Sigmoid colon (tissue), 7 donors: Measurements from ENCODE around the gene PRKAG2. TPM values are rescaled to one million over a fixed set of nuclear protein-coding genes. Genes with fewer than 3 reads are reported as not detected.

Experiments
- DNase-seq: peaks from one replicate; pipeline ENCODE4 v3.0.0-alpha.2; 2019
- H3K27ac ChIP-seq, 4 donors: fragments of 200-600 bp; sonication (generic); one replicate each; pipeline ENCODE4 v1.5.1; 2016 to 2019; ENCODE audit warnings: mild to moderate bottlenecking in 1 of 4
- H3K27me3 ChIP-seq, 3 donors: fragments of 200-600 bp; sonication (generic); one replicate each; pipeline ENCODE4 v1.5.1; 2019; ENCODE audit warnings: mild to moderate bottlenecking in 1 of 3
- H3K36me3 ChIP-seq, 4 donors: fragments of 200-600 bp; sonication (generic); one replicate each; pipeline ENCODE4 v1.5.1; 2016 to 2019
- H3K4me1 ChIP-seq, 4 donors: fragments of 200-600 bp; sonication (generic); one replicate each; pipeline ENCODE4 v1.5.1; 2017 to 2019
- H3K4me3 ChIP-seq, 4 donors: fragments of 200-600 bp; sonication (generic); one replicate each; pipeline ENCODE4 v1.5.1; 2017 to 2019; ENCODE audit warnings: mild to moderate bottlenecking in 2 of 4, moderate library complexity in 1 of 4
- H3K9me3 ChIP-seq, 4 donors: fragments of 200-600 bp in 3 of 4; sonication (generic) in 3 of 4; one replicate each; pipeline versions ENCODE4 v1.5.1 to v1.6.1; 2013 to 2019
- CTCF ChIP-seq, 4 experiments: fragments of 450-650 bp in 3 of 4; fragments of 200-600 bp in 1 of 4; IDR thresholded peaks; one replicate each; pipeline ENCODE4 v1.5.1; 2016 to 2019; ENCODE audit warnings: antibody characterized with exemption in 4 of 4, mild to moderate bottlenecking in 3 of 4, moderate library complexity in 2 of 4
- EP300 ChIP-seq, 4 donors: sonication (generic); formaldehyde crosslinking; IDR thresholded peaks; one replicate each; pipeline ENCODE4 v1.6.1; 2017; ENCODE audit warnings: antibody characterized with exemption in 4 of 4
- POLR2A ChIP-seq, 2 donors: fragments of 450-650 bp; IDR thresholded peaks; one replicate each; pipeline ENCODE4 v1.6.1; 2016; ENCODE audit warnings: antibody characterized with exemption in 2 of 2, mild to moderate bottlenecking in 2 of 2, moderate library complexity in 2 of 2
- POLR2AphosphoS5 ChIP-seq, 4 donors: sonication (generic); formaldehyde crosslinking; IDR thresholded peaks; one replicate each; pipeline ENCODE4 v1.6.1; 2017; ENCODE audit warnings: antibody characterized with exemption in 4 of 4
- WGBS, 2 donors: extraction: QIAGEN DNeasy Blood & Tissue Kit; methylation state at CpG; one replicate each; pipeline ENCODE4 v1.1.7; 2013; 5-methylcytosine and 5-hydroxymethylcytosine counted together
- intact Hi-C: fragments of 100-400 bp; cut with DNase I; formaldehyde crosslinking; loops from one replicate; pipeline ENCODE4 v1.15.1; 2023
- polyA plus RNA-seq, 3 donors: library from polyadenylated mRNA; stranded (reverse); fragments of 200-250 nt; gene quantifications; one replicate each; pipeline ENCODE4 v1.2.3, GENCODE V29; 2013
- total RNA-seq, 4 donors: library from RNA; depleted of rRNA; stranded (reverse); fragments of >200 nt; gene quantifications; one replicate each; pipeline ENCODE4 v1.1.0, GENCODE V29; 2016
- donor health status: healthy with polysubstance abuse.
- donor health status: Bipolar disorder and iron deficiency.
- donor health status: healthy.

Gene PRKAG2
- total and polyA plus RNA-seq, 7 donors: 19.2 to 51.2 (median 37.1) TPM

- WGBS, 2 donors: 89 to 90% methylated on average over 13 of the region's 13 CpGs
Measured at GRCh38 chr7:151663382-151664100, 213.4 kb downstream of the PRKAG2 start.

GRCh38 chr7:151662251-151662826 is 214.6 kb downstream of the PRKAG2 start:
- H3K36me3 ChIP-seq: no peaks in the 10 kb centered on the region
- H3K4me1 ChIP-seq: peaks cover 0 to 16% (median 13%) of the 10 kb centered on the region in 4 donors
- intact Hi-C loops: no loop called here
- TF ChIP-seq EP300 (IDR thresholded peaks at IDR 0.05): no peak
- no peak for TF ChIP-seq CTCF (IDR thresholded peaks at IDR 0.05)
- no peak for TF ChIP-seq POLR2AphosphoS5 (IDR thresholded peaks at IDR 0.05)
- no peak for TF ChIP-seq POLR2A (IDR thresholded peaks at IDR 0.05)
- DNase-seq: no peak
- no peak overlapping the region for H3K4me3 ChIP-seq
- no peaks in the 10 kb centered on the region for H3K27me3 ChIP-seq
- peaks cover 0 to 3% (median 0%) of the 10 kb centered on the region in 4 donors for H3K9me3 ChIP-seq
- H3K27ac ChIP-seq: no peak overlapping the region
- WGBS, 2 donors: 84 to 90% methylated on average over 7 of the region's 7 CpGs

More at GRCh38 chr7:151663382-151664100, 213.4 kb downstream of the PRKAG2 start:
- no peak overlapping the region for H3K4me3 ChIP-seq
- no peak for TF ChIP-seq CTCF (IDR thresholded peaks at IDR 0.05)
- TF ChIP-seq POLR2AphosphoS5 (IDR thresholded peaks at IDR 0.05): no peak
- TF ChIP-seq EP300 (IDR thresholded peaks at IDR 0.05): no peak
- TF ChIP-seq POLR2A (IDR thresholded peaks at IDR 0.05): no peak
- peaks cover 0 to 15% (median 13%) of the 10 kb centered on the region in 4 donors for H3K4me1 ChIP-seq
- intact Hi-C loops: no loop called here
- H3K9me3 ChIP-seq: peaks cover 0 to 3% (median 0%) of the 10 kb centered on the region in 4 donors
- H3K36me3 ChIP-seq: no peaks in the 10 kb centered on the region
- no peaks in the 10 kb centered on the region for H3K27me3 ChIP-seq
- DNase-seq: no peak
- H3K27ac ChIP-seq: no peak overlapping the region

GRCh38 chr7:151661587-151661986 is 215.3 kb downstream of the PRKAG2 start:
- 93 to 94% methylated on average over 9 of the region's 9 CpGs for WGBS, 2 donors
- TF ChIP-seq POLR2AphosphoS5 (IDR thresholded peaks at IDR 0.05) (no peak), CTCF (IDR thresholded peaks at IDR 0.05) (no peak), POLR2A (IDR thresholded peaks at IDR 0.05) (no peak), EP300 (IDR thresholded peaks at IDR 0.05) (no peak)
- DNase-seq: no peak
- H3K27ac ChIP-seq: no peak overlapping the region
- H3K9me3 ChIP-seq: peaks cover 0 to 3% (median 0%) of the 10 kb centered on the region in 4 donors
- H3K27me3 ChIP-seq: no peaks in the 10 kb centered on the region
- peaks cover 0 to 18% (median 13%) of the 10 kb centered on the region in 4 donors for H3K4me1 ChIP-seq
- H3K36me3 ChIP-seq: no peaks in the 10 kb centered on the region
- intact Hi-C loops: no loop called here
- H3K4me3 ChIP-seq: no peak overlapping the region

GRCh38 chr7:151660141-151660540 is 216.8 kb downstream of the PRKAG2 start:
- Histone ChIP-seq H3K27me3 (no peaks in the 10 kb centered on the region), H3K4me1 (peaks cover 0 to 9% (median 5%) of the 10 kb centered on the region in 4 donors), H3K9me3 (no peaks in the 10 kb centered on the region), H3K27ac (no peak overlapping the region), H3K36me3 (no peaks in the 10 kb centered on the region), H3K4me3 (no peak overlapping the region)
- 82 to 87% methylated on average over 5 of the region's 5 CpGs for WGBS, 2 donors
- TF ChIP-seq EP300 (IDR thresholded peaks at IDR 0.05): no peak
- no peak for TF ChIP-seq CTCF (IDR thresholded peaks at IDR 0.05)
- no peak for TF ChIP-seq POLR2A (IDR thresholded peaks at IDR 0.05)
- no peak for TF ChIP-seq POLR2AphosphoS5 (IDR thresholded peaks at IDR 0.05)
- intact Hi-C loops: no loop called here
- no peak for DNase-seq
